Upper lobe of right lung (tissue), 1 donor: ENCODE results near the gene PPM1E. TPM values are rescaled to one million over a fixed set of nuclear protein-coding genes. Genes with fewer than 3 reads are reported as not detected.
A peak's percentile ranks its signal among the peaks of the same experiment; 100 is the strongest.

Experiments used
- ATAC-seq: fragments of 200-7000 bp; cut with Tn5 transposase; one replicate; pipeline ENCODE4 v1.9.1; 2020; ENCODE audit warnings: mild to moderate bottlenecking, moderate library complexity
- DNase-seq: peaks from one replicate; pipeline ENCODE4 v3.0.0-alpha.2; 2020
- H3K27ac ChIP-seq: fragments of 200-600 bp; one replicate; pipeline ENCODE4 v1.8.0; 2022
- H3K27me3 ChIP-seq: fragments of 200-600 bp; one replicate; pipeline ENCODE4 v1.8.0; 2022; ENCODE audit warnings: mild to moderate bottlenecking
- H3K36me3 ChIP-seq: fragments of 200-600 bp; one replicate; pipeline ENCODE4 v1.8.0; 2022
- H3K4me1 ChIP-seq: fragments of 200-600 bp; one replicate; pipeline ENCODE4 v1.8.0; 2022
- H3K4me3 ChIP-seq: fragments of 200-600 bp; one replicate; pipeline ENCODE4 v1.8.0; 2022; ENCODE audit warnings: mild to moderate bottlenecking
- H3K9me3 ChIP-seq: fragments of 200-600 bp; one replicate; pipeline ENCODE4 v1.8.0; 2022
- intact Hi-C: fragments of 100-400 bp; cut with DNase I; formaldehyde crosslinking; loops from one replicate; pipeline ENCODE4 v1.11.0; 2022
- total RNA-seq: library from RNA; stranded (reverse); fragmentation: NEBNext Ultra II Directional; extraction: Animal tissue kit (Norgen Biotek cat#: 25700); gene quantifications from one replicate; pipeline ENCODE4 v1.2.1, GENCODE V29; 2021
- TF ChIP-seq, protein P1 (sequence below): fragments of 200-600 bp; IDR thresholded peaks from one replicate; pipeline ENCODE4 v1.8.0; 2022; ENCODE audit warnings: antibody characterized with exemption
- donor health status: DM: no; HTN: yes; CAD: no; lungs with severe emphysema.

Gene PPM1E
- total RNA-seq, 1 donor from 2014 or later: not detected

DNA sequence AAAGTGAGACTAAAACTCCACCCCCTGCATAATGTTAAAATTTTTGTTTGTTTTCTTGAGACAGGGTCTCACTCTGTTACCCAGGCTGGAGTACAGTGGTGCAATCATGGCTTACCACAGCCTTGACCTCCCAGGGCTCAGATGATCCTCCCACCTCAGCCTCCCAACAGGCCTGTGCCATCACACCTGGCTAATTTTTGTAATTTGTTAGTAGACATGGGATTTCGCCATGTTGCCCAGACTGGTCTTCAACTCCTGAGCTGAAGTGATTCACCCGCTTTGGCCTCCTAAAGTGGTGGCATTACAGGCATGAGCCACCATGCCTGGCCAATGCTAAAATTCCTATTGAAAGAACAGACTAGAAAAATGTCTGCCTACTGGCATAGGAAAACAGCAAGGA lies 247.2 kb downstream of the PPM1E start:
- no peaks in the 10 kb centered on the region for H3K27me3 ChIP-seq
- no peak for ATAC-seq
- intact Hi-C loops: loop anchor here (10.0 kb wide), 1 partner anchor 288 kb away; no protein-coding TSS in a partner anchor
- H3K4me1 ChIP-seq: peaks cover 4% of the 10 kb centered on the region
- TF ChIP-seq, protein P1, sequence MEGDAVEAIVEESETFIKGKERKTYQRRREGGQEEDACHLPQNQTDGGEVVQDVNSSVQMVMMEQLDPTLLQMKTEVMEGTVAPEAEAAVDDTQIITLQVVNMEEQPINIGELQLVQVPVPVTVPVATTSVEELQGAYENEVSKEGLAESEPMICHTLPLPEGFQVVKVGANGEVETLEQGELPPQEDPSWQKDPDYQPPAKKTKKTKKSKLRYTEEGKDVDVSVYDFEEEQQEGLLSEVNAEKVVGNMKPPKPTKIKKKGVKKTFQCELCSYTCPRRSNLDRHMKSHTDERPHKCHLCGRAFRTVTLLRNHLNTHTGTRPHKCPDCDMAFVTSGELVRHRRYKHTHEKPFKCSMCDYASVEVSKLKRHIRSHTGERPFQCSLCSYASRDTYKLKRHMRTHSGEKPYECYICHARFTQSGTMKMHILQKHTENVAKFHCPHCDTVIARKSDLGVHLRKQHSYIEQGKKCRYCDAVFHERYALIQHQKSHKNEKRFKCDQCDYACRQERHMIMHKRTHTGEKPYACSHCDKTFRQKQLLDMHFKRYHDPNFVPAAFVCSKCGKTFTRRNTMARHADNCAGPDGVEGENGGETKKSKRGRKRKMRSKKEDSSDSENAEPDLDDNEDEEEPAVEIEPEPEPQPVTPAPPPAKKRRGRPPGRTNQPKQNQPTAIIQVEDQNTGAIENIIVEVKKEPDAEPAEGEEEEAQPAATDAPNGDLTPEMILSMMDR: no peak
- no peaks in the 10 kb centered on the region for H3K9me3 ChIP-seq
- no peak overlapping the region for H3K27ac ChIP-seq
- no peak overlapping the region for H3K4me3 ChIP-seq
- DNase-seq: no peak
- H3K36me3 ChIP-seq: peaks cover 23% of the 10 kb centered on the region

DNA sequence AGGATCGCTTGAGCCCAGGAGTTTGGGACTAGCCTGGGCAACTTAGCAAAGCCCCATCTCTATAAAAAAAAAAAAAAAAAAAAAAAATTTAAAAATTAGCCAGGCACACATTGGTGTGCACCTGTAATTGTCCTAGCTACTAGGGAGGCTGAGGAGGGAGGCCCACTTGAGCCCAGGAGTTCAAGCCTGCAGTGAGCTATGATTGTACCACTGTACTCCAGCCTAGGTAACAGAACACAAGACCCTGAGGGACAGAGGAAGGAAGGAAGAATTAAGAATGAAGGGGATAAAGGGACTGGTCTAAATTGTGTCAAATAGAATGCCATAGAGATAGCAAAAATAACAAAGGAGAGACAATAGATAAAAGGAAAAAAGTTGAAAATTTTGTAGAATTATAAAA lies 248.2 kb downstream of the PPM1E start:
- Histone ChIP-seq H3K9me3 (no peaks in the 10 kb centered on the region), H3K4me3 (no peak overlapping the region), H3K4me1 (peaks cover 4% of the 10 kb centered on the region), H3K36me3 (peaks cover 22% of the 10 kb centered on the region), H3K27me3 (no peaks in the 10 kb centered on the region), H3K27ac (no peak overlapping the region)
- ATAC-seq: no peak
- DNase-seq: no peak
- TF ChIP-seq, protein P1: no peak
- intact Hi-C loops: loop anchor here (10.0 kb wide), 1 partner anchor 289 kb away; no protein-coding TSS in a partner anchor

DNA sequence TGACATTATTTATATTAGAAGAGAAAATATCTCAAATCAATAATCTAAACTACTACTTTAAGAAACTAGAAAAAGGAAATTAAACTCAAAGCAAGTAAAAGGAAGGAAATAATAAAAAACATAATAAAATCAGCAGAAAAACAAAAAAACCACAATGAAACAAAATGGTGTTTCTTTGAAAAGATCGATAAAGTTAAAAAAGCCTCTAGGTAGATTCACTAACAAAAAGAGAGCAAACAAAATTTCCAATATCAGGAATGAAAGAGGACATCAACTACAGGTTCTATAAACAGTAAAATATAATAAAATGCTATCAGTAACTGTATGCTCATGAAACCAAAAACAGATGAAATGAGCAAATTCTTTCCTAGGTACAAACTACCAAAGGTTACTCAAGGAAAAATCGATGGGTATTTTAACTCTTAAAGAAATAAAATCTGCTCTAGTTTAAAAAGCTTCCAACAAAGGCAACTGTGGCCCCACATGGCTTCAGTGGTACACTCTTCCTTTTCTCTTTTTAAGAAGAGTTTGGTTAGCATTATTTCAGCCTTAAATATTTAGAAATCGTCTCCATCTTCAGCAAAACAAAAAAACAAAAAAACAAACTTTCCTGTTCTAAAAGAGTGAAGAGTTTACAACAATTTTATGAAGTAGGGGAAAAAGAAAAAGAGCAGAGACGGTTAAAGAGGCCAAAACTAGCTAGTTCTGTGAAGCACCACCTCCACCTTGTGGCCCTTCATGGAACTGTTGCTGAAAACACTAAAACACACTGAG lies 248.9 kb downstream of the PPM1E start:
- no peak overlapping the region for H3K27ac ChIP-seq
- H3K9me3 ChIP-seq: no peaks in the 10 kb centered on the region
- peaks cover 21% of the 10 kb centered on the region for H3K36me3 ChIP-seq
- no peak overlapping the region for H3K4me3 ChIP-seq
- no peaks in the 10 kb centered on the region for H3K27me3 ChIP-seq
- TF ChIP-seq, protein P1: peak; percentile 98
- ATAC-seq (peak; percentile 89), DNase-seq (no peak)
- H3K4me1 ChIP-seq: peaks cover 4% of the 10 kb centered on the region
- intact Hi-C loops: loop anchor here (10.0 kb wide), 1 partner anchor 290 kb away; no protein-coding TSS in a partner anchor

DNA sequence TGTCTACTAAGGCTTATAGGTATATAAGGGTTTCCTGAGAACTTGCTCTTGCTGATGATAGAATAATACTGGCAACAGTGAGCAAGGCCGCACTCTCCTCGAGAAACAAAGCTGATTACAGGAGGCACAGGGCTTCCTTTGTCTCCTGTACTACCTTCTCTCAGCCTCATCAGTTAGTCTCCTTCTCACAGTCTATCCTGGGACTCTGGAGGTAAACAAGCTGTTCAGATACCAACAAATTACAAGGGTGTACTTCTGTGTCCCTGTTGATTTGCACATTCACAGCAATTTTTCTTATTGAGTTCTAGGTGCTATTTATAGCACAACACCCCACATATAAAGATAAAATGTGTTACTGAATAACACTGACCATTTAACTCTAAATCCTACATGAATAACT lies 252.3 kb downstream of the PPM1E start:
- H3K27ac ChIP-seq: no peak overlapping the region

DNA sequence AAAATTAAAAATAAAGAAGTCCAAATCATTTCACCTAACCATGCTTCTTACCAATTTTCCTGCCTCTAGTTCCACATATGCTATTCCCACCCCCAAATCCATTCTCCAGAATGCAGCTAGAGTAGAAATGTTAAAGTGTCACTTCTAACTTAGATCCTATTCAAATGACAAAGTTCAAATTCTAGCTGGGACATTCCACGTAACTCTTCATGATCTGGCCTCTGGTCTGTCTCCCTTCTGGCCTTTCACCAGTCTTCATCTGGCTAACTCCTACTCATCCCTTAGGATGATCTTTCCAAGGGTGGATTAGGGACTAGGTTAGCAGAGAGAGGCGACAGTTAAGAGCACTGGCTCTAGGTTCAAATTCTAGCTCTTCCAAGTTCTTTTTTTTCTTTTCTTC lies 253.1 kb downstream of the PPM1E start:
- H3K4me1 ChIP-seq: no peaks in the 10 kb centered on the region
- TF ChIP-seq, protein P1: no peak

More for the DNA sequence above, 252.3 kb downstream of the PPM1E start:
- ATAC-seq (no peak), DNase-seq (no peak)
- no peaks in the 10 kb centered on the region for H3K27me3 ChIP-seq
- H3K9me3 ChIP-seq: no peaks in the 10 kb centered on the region
- H3K36me3 ChIP-seq: peaks cover 43% of the 10 kb centered on the region
- H3K4me1 ChIP-seq: no peaks in the 10 kb centered on the region
- TF ChIP-seq, protein P1: no peak
- no peak overlapping the region for H3K4me3 ChIP-seq
- intact Hi-C loops: loop anchor here (10.0 kb wide), 1 partner anchor 293 kb away; no protein-coding TSS in a partner anchor

More for the DNA sequence above, 253.1 kb downstream of the PPM1E start:
- no peak for DNase-seq
- peaks cover 48% of the 10 kb centered on the region for H3K36me3 ChIP-seq
- H3K4me3 ChIP-seq: no peak overlapping the region
- no peaks in the 10 kb centered on the region for H3K9me3 ChIP-seq
- intact Hi-C loops: loop anchor here (10.0 kb wide), 1 partner anchor 294 kb away; no protein-coding TSS in a partner anchor
- no peak overlapping the region for H3K27ac ChIP-seq
- no peaks in the 10 kb centered on the region for H3K27me3 ChIP-seq
- ATAC-seq: no peak
